ENCODE measurements around the gene CLEC20A.
"Not testable (repeated sequence)": the region's sequence is repeated elsewhere in the genome, so short reads cannot be mapped to it uniquely, and the experiment has no call there.

Gene CLEC20A

GRCh38 chr1:178529364-178530036 lies 32.7 kb upstream of the CLEC20A start:
- DNase-seq (ENCODE audit: low read depth) = no peak

- DNase-seq (ENCODE audit: low read depth) = no peak
Observed at GRCh38 chr1:178528953-178529335, 32.2 kb upstream of the CLEC20A start.

GRCh38 chr1:178528228-178528952 lies 31.6 kb upstream of the CLEC20A start:
- no peak for DNase-seq (ENCODE audit: low read depth)

GRCh38 chr1:178527117-178527516 lies 30.4 kb upstream of the CLEC20A start:
- no peak for DNase-seq (ENCODE audit: low read depth)

GRCh38 chr1:178521241-178521640 lies 24.5 kb upstream of the CLEC20A start:
- DNase-seq (ENCODE audit: low read depth) = no peak

- no peak for DNase-seq (ENCODE audit: low read depth)
Observed at GRCh38 chr1:178520803-178521202, 24.0 kb upstream of the CLEC20A start.

GRCh38 chr1:178518894-178519293 lies 22.1 kb upstream of the CLEC20A start:
- no peak for DNase-seq (ENCODE audit: low read depth)

GRCh38 chr1:178516110-178516509 lies 19.3 kb upstream of the CLEC20A start:
- DNase-seq (ENCODE audit: low read depth) = no peak

GRCh38 chr1:178513278-178513983 lies 16.7 kb upstream of the CLEC20A start:
- DNase-seq (ENCODE audit: low read depth) = no peak

GRCh38 chr1:178512566-178513277 lies 16.0 kb upstream of the CLEC20A start, which contains the start of gene TEX35:
TSS of gene TEX35 (plus strand) at chr1:178513109. CDS start at chr1:178513189, 80 bp downstream.
- DNase-seq (ENCODE audit: low read depth) = no peak

- DNase-seq (ENCODE audit: low read depth) = no peak
Observed at GRCh38 chr1:178510155-178510554, 13.4 kb upstream of the CLEC20A start.

- DNase-seq (ENCODE audit: low read depth) = no peak
Observed at GRCh38 chr1:178509414-178510007, 12.7 kb upstream of the CLEC20A start.

GRCh38 chr1:178506669-178507068 lies 9.9 kb upstream of the CLEC20A start:
- no peak for DNase-seq (ENCODE audit: low read depth)

- DNase-seq (ENCODE audit: low read depth) = no peak
Observed at GRCh38 chr1:178506177-178506576, 9.4 kb upstream of the CLEC20A start.

- DNase-seq (ENCODE audit: low read depth) = no peak
Observed at GRCh38 chr1:178504286-178504685, 7.5 kb upstream of the CLEC20A start.

GRCh38 chr1:178503849-178504248 lies 7.1 kb upstream of the CLEC20A start:
- DNase-seq (ENCODE audit: low read depth) = no peak

GRCh38 chr1:178503316-178503715 lies 6.6 kb upstream of the CLEC20A start:
- DNase-seq (ENCODE audit: low read depth) = not testable (repeated sequence)

GRCh38 chr1:178502856-178503255 lies 6.1 kb upstream of the CLEC20A start:
- DNase-seq (ENCODE audit: low read depth) = no peak

- DNase-seq (ENCODE audit: low read depth) = no peak
Observed at GRCh38 chr1:178502330-178502714, 5.6 kb upstream of the CLEC20A start.

- peak; percentile 31 for DNase-seq (ENCODE audit: low read depth)
Observed at GRCh38 chr1:178501705-178502329, 5.1 kb upstream of the CLEC20A start.

GRCh38 chr1:178500936-178501554 lies 4.3 kb upstream of the CLEC20A start:
- no peak for DNase-seq (ENCODE audit: low read depth)

All from GM04504 (cell line).